ENCODE data around the gene ADAMTS12.

The ADAMTS12 gene

GRCh38 chr5:33748754-33749153, 143.0 kb downstream of the ADAMTS12 start:
- Histone ChIP-seq H3K9ac (ENCODE audit: low read depth in 1 of 2, low read length in 2 of 2) (no peak overlapping the region), H3K4me1 (ENCODE audit: control insufficient read depth in 2 of 2, insufficient read depth in 2 of 2, low read length in 2 of 2) (no peaks in the 10 kb centered on the region), H3K27ac (ENCODE audit: low read depth in 2 of 2, low read length in 2 of 2) (no peak overlapping the region), H3K27me3 (ENCODE audit: control insufficient read depth in 2 of 2, insufficient read depth in 2 of 2, low read length in 2 of 2) (no peaks in the 10 kb centered on the region), H3K9me3 (ENCODE audit: control insufficient read depth in 2 of 2, low read length in 2 of 2) (no peaks in the 10 kb centered on the region), H3K4me3 (ENCODE audit: low read length in 2 of 2) (no peak overlapping the region), H3K36me3 (ENCODE audit: control insufficient read depth in 2 of 2, insufficient read depth in 2 of 2, low read length in 2 of 2) (no peaks in the 10 kb centered on the region)

GRCh38 chr5:33745101-33745770, 146.6 kb downstream of the ADAMTS12 start:
- no peaks in the 10 kb centered on the region for H3K36me3 ChIP-seq (ENCODE audit: control insufficient read depth in 2 of 2, insufficient read depth in 2 of 2, low read length in 2 of 2)
- H3K27me3 ChIP-seq (ENCODE audit: control insufficient read depth in 2 of 2, insufficient read depth in 2 of 2, low read length in 2 of 2), result no peaks in the 10 kb centered on the region

GRCh38 chr5:33743099-33743498, 148.7 kb downstream of the ADAMTS12 start:
- Histone ChIP-seq H3K27ac (ENCODE audit: low read depth in 2 of 2, low read length in 2 of 2) (no peak overlapping the region), H3K9ac (ENCODE audit: low read depth in 1 of 2, low read length in 2 of 2) (no peak overlapping the region), H3K27me3 (ENCODE audit: control insufficient read depth in 2 of 2, insufficient read depth in 2 of 2, low read length in 2 of 2) (no peaks in the 10 kb centered on the region), H3K9me3 (ENCODE audit: control insufficient read depth in 2 of 2, low read length in 2 of 2) (no peaks in the 10 kb centered on the region), H3K4me3 (ENCODE audit: low read length in 2 of 2) (no peak overlapping the region), H3K36me3 (ENCODE audit: control insufficient read depth in 2 of 2, insufficient read depth in 2 of 2, low read length in 2 of 2) (no peaks in the 10 kb centered on the region), H3K4me1 (ENCODE audit: control insufficient read depth in 2 of 2, insufficient read depth in 2 of 2, low read length in 2 of 2) (no peaks in the 10 kb centered on the region)

More at GRCh38 chr5:33745101-33745770, 146.6 kb downstream of the ADAMTS12 start:
- Histone ChIP-seq H3K4me1 (ENCODE audit: control insufficient read depth in 2 of 2, insufficient read depth in 2 of 2, low read length in 2 of 2) (no peaks in the 10 kb centered on the region), H3K9ac (ENCODE audit: low read depth in 1 of 2, low read length in 2 of 2) (no peak overlapping the region), H3K4me3 (ENCODE audit: low read length in 2 of 2) (no peak overlapping the region), H3K9me3 (ENCODE audit: control insufficient read depth in 2 of 2, low read length in 2 of 2) (no peaks in the 10 kb centered on the region), H3K27ac (ENCODE audit: low read depth in 2 of 2, low read length in 2 of 2) (no peak overlapping the region)

- Histone ChIP-seq H3K4me3 (ENCODE audit: low read length in 2 of 2) (no peak overlapping the region), H3K9ac (ENCODE audit: low read depth in 1 of 2, low read length in 2 of 2) (no peak overlapping the region), H3K27ac (ENCODE audit: low read depth in 2 of 2, low read length in 2 of 2) (no peak overlapping the region), H3K36me3 (ENCODE audit: control insufficient read depth in 2 of 2, insufficient read depth in 2 of 2, low read length in 2 of 2) (no peaks in the 10 kb centered on the region), H3K9me3 (ENCODE audit: control insufficient read depth in 2 of 2, low read length in 2 of 2) (no peaks in the 10 kb centered on the region), H3K4me1 (ENCODE audit: control insufficient read depth in 2 of 2, insufficient read depth in 2 of 2, low read length in 2 of 2) (no peaks in the 10 kb centered on the region), H3K27me3 (ENCODE audit: control insufficient read depth in 2 of 2, insufficient read depth in 2 of 2, low read length in 2 of 2) (no peaks in the 10 kb centered on the region)
These were observed 149.6 kb downstream of the ADAMTS12 start for GRCh38 chr5:33742181-33742580.

GRCh38 chr5:33738967-33739366, 152.8 kb downstream of the ADAMTS12 start:
- Histone ChIP-seq H3K9ac (ENCODE audit: low read depth in 1 of 2, low read length in 2 of 2) (no peak overlapping the region), H3K27ac (ENCODE audit: low read depth in 2 of 2, low read length in 2 of 2) (no peak overlapping the region), H3K9me3 (ENCODE audit: control insufficient read depth in 2 of 2, low read length in 2 of 2) (no peaks in the 10 kb centered on the region)

GRCh38 chr5:33738097-33738496, 153.7 kb downstream of the ADAMTS12 start:
- Histone ChIP-seq H3K9me3 (ENCODE audit: control insufficient read depth in 2 of 2, low read length in 2 of 2) (no peaks in the 10 kb centered on the region), H3K27ac (ENCODE audit: low read depth in 2 of 2, low read length in 2 of 2) (no peak overlapping the region), H3K27me3 (ENCODE audit: control insufficient read depth in 2 of 2, insufficient read depth in 2 of 2, low read length in 2 of 2) (no peaks in the 10 kb centered on the region), H3K9ac (ENCODE audit: low read depth in 1 of 2, low read length in 2 of 2) (no peak overlapping the region), H3K4me3 (ENCODE audit: low read length in 2 of 2) (no peak overlapping the region), H3K4me1 (ENCODE audit: control insufficient read depth in 2 of 2, insufficient read depth in 2 of 2, low read length in 2 of 2) (no peaks in the 10 kb centered on the region), H3K36me3 (ENCODE audit: control insufficient read depth in 2 of 2, insufficient read depth in 2 of 2, low read length in 2 of 2) (no peaks in the 10 kb centered on the region)

More at GRCh38 chr5:33738967-33739366, 152.8 kb downstream of the ADAMTS12 start:
- Histone ChIP-seq H3K4me3 (ENCODE audit: low read length in 2 of 2) (no peak overlapping the region), H3K4me1 (ENCODE audit: control insufficient read depth in 2 of 2, insufficient read depth in 2 of 2, low read length in 2 of 2) (no peaks in the 10 kb centered on the region), H3K27me3 (ENCODE audit: control insufficient read depth in 2 of 2, insufficient read depth in 2 of 2, low read length in 2 of 2) (no peaks in the 10 kb centered on the region), H3K36me3 (ENCODE audit: control insufficient read depth in 2 of 2, insufficient read depth in 2 of 2, low read length in 2 of 2) (no peaks in the 10 kb centered on the region)

GRCh38 chr5:33737697-33738096, 154.1 kb downstream of the ADAMTS12 start:
- Histone ChIP-seq H3K36me3 (ENCODE audit: control insufficient read depth in 2 of 2, insufficient read depth in 2 of 2, low read length in 2 of 2) (no peaks in the 10 kb centered on the region), H3K4me3 (ENCODE audit: low read length in 2 of 2) (no peak overlapping the region), H3K27ac (ENCODE audit: low read depth in 2 of 2, low read length in 2 of 2) (no peak overlapping the region), H3K9me3 (ENCODE audit: control insufficient read depth in 2 of 2, low read length in 2 of 2) (no peaks in the 10 kb centered on the region), H3K4me1 (ENCODE audit: control insufficient read depth in 2 of 2, insufficient read depth in 2 of 2, low read length in 2 of 2) (no peaks in the 10 kb centered on the region), H3K9ac (ENCODE audit: low read depth in 1 of 2, low read length in 2 of 2) (no peak overlapping the region), H3K27me3 (ENCODE audit: control insufficient read depth in 2 of 2, insufficient read depth in 2 of 2, low read length in 2 of 2) (no peaks in the 10 kb centered on the region)

GRCh38 chr5:33737284-33737683, 154.5 kb downstream of the ADAMTS12 start:
- no peak overlapping the region for H3K27ac ChIP-seq (ENCODE audit: low read depth in 2 of 2, low read length in 2 of 2)
- H3K9ac ChIP-seq (ENCODE audit: low read depth in 1 of 2, low read length in 2 of 2), result no peak overlapping the region
- no peaks in the 10 kb centered on the region for H3K9me3 ChIP-seq (ENCODE audit: control insufficient read depth in 2 of 2, low read length in 2 of 2)
- no peaks in the 10 kb centered on the region for H3K27me3 ChIP-seq (ENCODE audit: control insufficient read depth in 2 of 2, insufficient read depth in 2 of 2, low read length in 2 of 2)
- no peaks in the 10 kb centered on the region for H3K36me3 ChIP-seq (ENCODE audit: control insufficient read depth in 2 of 2, insufficient read depth in 2 of 2, low read length in 2 of 2)
- no peaks in the 10 kb centered on the region for H3K4me1 ChIP-seq (ENCODE audit: control insufficient read depth in 2 of 2, insufficient read depth in 2 of 2, low read length in 2 of 2)
- no peak overlapping the region for H3K4me3 ChIP-seq (ENCODE audit: low read length in 2 of 2)

- Histone ChIP-seq H3K9ac (ENCODE audit: low read depth in 1 of 2, low read length in 2 of 2) (no peak overlapping the region), H3K4me3 (ENCODE audit: low read length in 2 of 2) (no peak overlapping the region), H3K36me3 (ENCODE audit: control insufficient read depth in 2 of 2, insufficient read depth in 2 of 2, low read length in 2 of 2) (no peaks in the 10 kb centered on the region), H3K27ac (ENCODE audit: low read depth in 2 of 2, low read length in 2 of 2) (no peak overlapping the region), H3K9me3 (ENCODE audit: control insufficient read depth in 2 of 2, low read length in 2 of 2) (no peaks in the 10 kb centered on the region), H3K4me1 (ENCODE audit: control insufficient read depth in 2 of 2, insufficient read depth in 2 of 2, low read length in 2 of 2) (no peaks in the 10 kb centered on the region), H3K27me3 (ENCODE audit: control insufficient read depth in 2 of 2, insufficient read depth in 2 of 2, low read length in 2 of 2) (no peaks in the 10 kb centered on the region)
These were observed 155.3 kb downstream of the ADAMTS12 start for GRCh38 chr5:33736510-33736909.

GRCh38 chr5:33735072-33735471, 156.7 kb downstream of the ADAMTS12 start:
- no peak overlapping the region for H3K27ac ChIP-seq (ENCODE audit: low read depth in 2 of 2, low read length in 2 of 2)
- H3K27me3 ChIP-seq (ENCODE audit: control insufficient read depth in 2 of 2, insufficient read depth in 2 of 2, low read length in 2 of 2), result no peaks in the 10 kb centered on the region
- H3K36me3 ChIP-seq (ENCODE audit: control insufficient read depth in 2 of 2, insufficient read depth in 2 of 2, low read length in 2 of 2), result no peaks in the 10 kb centered on the region
- H3K4me3 ChIP-seq (ENCODE audit: low read length in 2 of 2), result no peak overlapping the region
- no peaks in the 10 kb centered on the region for H3K4me1 ChIP-seq (ENCODE audit: control insufficient read depth in 2 of 2, insufficient read depth in 2 of 2, low read length in 2 of 2)
- H3K9ac ChIP-seq (ENCODE audit: low read depth in 1 of 2, low read length in 2 of 2), result no peak overlapping the region
- H3K9me3 ChIP-seq (ENCODE audit: control insufficient read depth in 2 of 2, low read length in 2 of 2), result no peaks in the 10 kb centered on the region

Measured in mucosa of rectum (tissue), 2 donors.